Measurements from ENCODE around the gene CHD6.

CHD6 gene

GRCh38 chr20:41457173-41457857, 160.9 kb downstream of the CHD6 start:
- no peak for DNase-seq

- no peak for DNase-seq
Measured at GRCh38 chr20:41456351-41456750, 161.8 kb downstream of the CHD6 start.

GRCh38 chr20:41454250-41454649, 163.9 kb downstream of the CHD6 start:
- DNase-seq = no peak

GRCh38 chr20:41453010-41453950, 164.9 kb downstream of the CHD6 start:
- no peak for DNase-seq

GRCh38 chr20:41452226-41452625, 166.0 kb downstream of the CHD6 start:
- no peak for DNase-seq

GRCh38 chr20:41447006-41447405, 171.2 kb downstream of the CHD6 start:
- no peak for DNase-seq

- no peak for DNase-seq
Measured at GRCh38 chr20:41446456-41446855, 171.7 kb downstream of the CHD6 start.

- DNase-seq = no peak
Measured at GRCh38 chr20:41444821-41445220, 173.4 kb downstream of the CHD6 start.

GRCh38 chr20:41443691-41444090, 174.5 kb downstream of the CHD6 start:
- DNase-seq = no peak

GRCh38 chr20:41440882-41441281, 177.3 kb downstream of the CHD6 start:
- no peak for DNase-seq

- DNase-seq = no peak
Measured at GRCh38 chr20:41437836-41438235, 180.3 kb downstream of the CHD6 start.

GRCh38 chr20:41436679-41437078, 181.5 kb downstream of the CHD6 start:
- DNase-seq = no peak

- no peak for DNase-seq
Measured at GRCh38 chr20:41433203-41433602, 185.0 kb downstream of the CHD6 start.

- no peak for DNase-seq
Measured at GRCh38 chr20:41432746-41433145, 185.4 kb downstream of the CHD6 start.

- DNase-seq = no peak
Measured at GRCh38 chr20:41428285-41428684, 189.9 kb downstream of the CHD6 start.

GRCh38 chr20:41427833-41428232, 190.3 kb downstream of the CHD6 start:
- no peak for DNase-seq

- no peak for DNase-seq
Measured at GRCh38 chr20:41426976-41427375, 191.2 kb downstream of the CHD6 start.

- DNase-seq = no peak
Measured at GRCh38 chr20:41426086-41426830, 191.9 kb downstream of the CHD6 start.

- DNase-seq = no peak
Measured at GRCh38 chr20:41425180-41425884, 192.8 kb downstream of the CHD6 start.

- no peak for DNase-seq
Measured at GRCh38 chr20:41424546-41424945, 193.6 kb downstream of the CHD6 start.

GRCh38 chr20:41424011-41424410, 194.2 kb downstream of the CHD6 start:
- DNase-seq = no peak

- DNase-seq = no peak
Measured at GRCh38 chr20:41422953-41423352, 195.2 kb downstream of the CHD6 start.
